Ovary (tissue), 9 donors: ENCODE measurements around the gene TRIP11. TPM values are rescaled to one million over a fixed set of nuclear protein-coding genes. Genes with fewer than 3 reads are reported as not detected.

ENCODE experiments used
- DNase-seq, 5 donors: peaks; one replicate each; pipeline ENCODE4 v3.0.0-alpha.2; 2019 to 2020
- H3K27ac ChIP-seq, 2 donors: fragments of 200-600 bp; one replicate each; pipeline versions ENCODE4 v1.5.1 to v1.8.0; 2019 to 2022
- H3K27me3 ChIP-seq: fragments of 200-600 bp; one replicate; pipeline ENCODE4 v1.8.0; 2022
- H3K36me3 ChIP-seq: fragments of 200-600 bp; sonication (generic); one replicate; pipeline ENCODE4 v1.5.1; 2019
- H3K4me1 ChIP-seq: one replicate; pipeline ENCODE4 v1.8.1; 2013; ENCODE audit warnings: mild to moderate bottlenecking, moderate library complexity; ENCODE audit not compliant: insufficient read depth
- H3K4me3 ChIP-seq: fragments of 200-600 bp; sonication (generic); one replicate; pipeline ENCODE4 v1.5.1; 2017
- H3K9me3 ChIP-seq, 2 donors: fragments of 200-600 bp in 1 of 2; sonication (generic) in 1 of 2; one replicate each; pipeline versions ENCODE4 v1.5.1 to v1.8.1; 2013 to 2019; ENCODE audit warnings: mild to moderate bottlenecking in 1 of 2, moderate library complexity in 1 of 2
- CTCF ChIP-seq, 3 donors: fragments of 450-650 bp in 2 of 3; fragments of 200-600 bp in 1 of 3; IDR thresholded peaks; one replicate each; pipeline versions ENCODE4 v1.5.1 to v1.8.0; 2016 to 2022; ENCODE audit warnings: antibody characterized with exemption in 3 of 3, mild to moderate bottlenecking in 1 of 3
- EP300 ChIP-seq: sonication (generic); formaldehyde crosslinking; IDR thresholded peaks from one replicate; pipeline ENCODE4 v1.6.1; 2017; ENCODE audit warnings: antibody characterized with exemption
- POLR2A ChIP-seq: fragments of 450-650 bp; IDR thresholded peaks from one replicate; pipeline ENCODE4 v1.6.1; 2017; ENCODE audit warnings: antibody characterized with exemption, mild to moderate bottlenecking, moderate library complexity
- WGBS, 3 donors: extraction: QIAGEN DNeasy Blood & Tissue Kit in 1 of 3; methylation state at CpG; one replicate each; pipeline versions ENCODE4 v1.1.5 to v1.1.7; 2013 to 2017; 5-methylcytosine and 5-hydroxymethylcytosine counted together
- intact Hi-C, 4 donors: fragments of 100-400 bp; cut with DNase I; formaldehyde crosslinking; loops; one replicate each; pipeline versions ENCODE4 v1.11.0 to v1.15.1; 2022 to 2023
- polyA plus RNA-seq, 2 donors: library from polyadenylated mRNA; stranded (reverse); fragments of 200-250 nt in 1 of 2; fragments of 350-450 nt in 1 of 2; fragmentation: Illumina TruSeq in 1 of 2; extraction: RNeasy Lipid Tissue Mini Kit (QIAGEN cat#74804) in 1 of 2; gene quantifications; one replicate each; pipeline ENCODE4 v1.2.3, GENCODE V29; 2013 to 2014
- total RNA-seq, 7 donors: library from RNA; depleted of rRNA in 2 of 7; stranded (reverse); fragments of >200 nt in 2 of 7; fragmentation: NEBNext Ultra II Directional in 3 of 7; extraction: Animal tissue kit (Norgen Biotek cat#: 25700) in 3 of 7; gene quantifications; one replicate each; pipeline versions ENCODE4 v1.1.0 to v1.2.4, GENCODE V29; 2016 to 2023
- donor health status: DM: no; HTN: no; CAD: no; lungs with moderate emphysema.
- donor health status: DM: no; HTN: no; CAD: no.
- donor health status: Bipolar disorder and iron deficiency.
- donor health status: DM: yes; HTN: yes; CAD: no.
- donor health status: DM: no; HTN: no; CAD: no.
- donor health status: DM: yes; HTN: yes; CAD: no.

TRIP11 gene
- total and polyA plus RNA-seq, 9 donors, result 7.3 to 63.8 (median 49.3) TPM

GRCh38 chr14:92039063-92039718 lies 668 bp downstream of the TRIP11 start:
- TF ChIP-seq CTCF (IDR thresholded peaks at IDR 0.05) (no peak), POLR2A (no peak)
- no peaks in the 10 kb centered on the region for H3K36me3 ChIP-seq
- H3K9me3 ChIP-seq, result no peaks in the 10 kb centered on the region
- H3K4me1 ChIP-seq, result peaks cover 8% of the 10 kb centered on the region
- WGBS, 3 donors, result 0 to 1% (median 1%) methylated on average over 22 of the region's 22 CpGs
- intact Hi-C loops, result no loop called here
- no peaks in the 10 kb centered on the region for H3K27me3 ChIP-seq
- peak in 2 of 5 donors; percentile 48 to 73 for DNase-seq
- peak overlapping the region; percentile 86 to 97 for H3K27ac ChIP-seq
- H3K4me3 ChIP-seq, result peak overlapping the region; percentile 63

GRCh38 chr14:92037989-92038388 lies 1.9 kb downstream of the TRIP11 start:
- TF ChIP-seq CTCF (IDR thresholded peaks at IDR 0.05) (no peak), EP300 (no peak), POLR2A (no peak)
- H3K36me3 ChIP-seq, result no peaks in the 10 kb centered on the region
- peak overlapping the region; percentile 63 for H3K4me3 ChIP-seq
- 14 to 28% (median 16%) methylated on average over 3 of the region's 3 CpGs for WGBS, 3 donors
- intact Hi-C loops, result no loop called here
- no peak for DNase-seq
- H3K4me1 ChIP-seq, result peaks cover 8% of the 10 kb centered on the region
- H3K27me3 ChIP-seq, result no peaks in the 10 kb centered on the region
- no peak overlapping the region for H3K27ac ChIP-seq
- no peaks in the 10 kb centered on the region for H3K9me3 ChIP-seq

GRCh38 chr14:92035890-92036289 lies 4.0 kb downstream of the TRIP11 start:
- H3K4me1 ChIP-seq, result peaks cover 8% of the 10 kb centered on the region
- 23 to 53% (median 33%) methylated on average over 1 of the region's 1 CpG for WGBS, 3 donors
- H3K36me3 ChIP-seq, result no peaks in the 10 kb centered on the region
- no peaks in the 10 kb centered on the region for H3K9me3 ChIP-seq
- TF ChIP-seq POLR2A (no peak), EP300 (no peak), CTCF (IDR thresholded peaks at IDR 0.05) (no peak)
- H3K27me3 ChIP-seq, result no peaks in the 10 kb centered on the region
- H3K27ac ChIP-seq, result no peak overlapping the region
- intact Hi-C loops, result no loop called here
- no peak overlapping the region for H3K4me3 ChIP-seq
- DNase-seq, result no peak

- intact Hi-C loops, result no loop called here
- no peaks in the 10 kb centered on the region for H3K27me3 ChIP-seq
- no peak for DNase-seq
- H3K4me3 ChIP-seq, result no peak overlapping the region
- no peaks in the 10 kb centered on the region for H3K9me3 ChIP-seq
- 94 to 96% (median 94%) methylated on average over 11 of the region's 11 CpGs for WGBS, 3 donors
- TF ChIP-seq CTCF (IDR thresholded peaks at IDR 0.05) (no peak), POLR2A (no peak), EP300 (no peak)
- peaks cover 5% of the 10 kb centered on the region for H3K4me1 ChIP-seq
- no peaks in the 10 kb centered on the region for H3K36me3 ChIP-seq
- H3K27ac ChIP-seq, result no peak overlapping the region
Measured at GRCh38 chr14:92033906-92034687, 5.8 kb downstream of the TRIP11 start.
